PC-9 (cell line): ENCODE data around the gene DDX42. TPM values are rescaled to one million over a fixed set of nuclear protein-coding genes. Genes with fewer than 3 reads are reported as not detected.
"Not testable (repeated sequence)": the region's sequence is repeated elsewhere in the genome, so short reads cannot be mapped to it uniquely, and the experiment has no call there.

Source experiments
- BruUV-seq: library from RNA; stranded (reverse); fragments of 400-500 nt; replicated peaks from 2 replicates; lab custom pipeline; 2021; lab: Mats Ljungman, UMichigan
- CTCF ChIA-PET: fragments of 300-600 bp; sonication (Branson Sonifier 250); formaldehyde crosslinking; loops from one replicate; lab custom pipeline; 2022; ENCODE audit warnings: antibody characterized with exemption; lab: Charles Lee
- POLR2A ChIA-PET: fragments of 300-600 bp; sonication (Branson Sonifier 250); formaldehyde crosslinking; loops from one replicate; lab custom pipeline; 2022; ENCODE audit warnings: antibody characterized with exemption; ENCODE audit not compliant: unreplicated experiment; lab: Charles Lee
- DNase-seq, 2 experiments: peaks; one replicate each; pipeline versions ENCODE4 v3.0.0 to v3.0.0-alpha.2; 2015 to 2022; ENCODE audit warnings: mixed read lengths in 1 of 2
- H2AFZ ChIP-seq: fragments of 200-600 bp; sonication (generic); 2 replicates; pipeline ENCODE4 v1.8.1; 2017; ENCODE audit warnings: antibody characterized with exemption
- H3F3A ChIP-seq: fragments of 200-600 bp; sonication (generic); 2 replicates; pipeline ENCODE4 v1.8.1; 2017; ENCODE audit warnings: antibody characterized with exemption, mild to moderate bottlenecking, low read depth; ENCODE audit not compliant: insufficient read depth
- H3K27ac ChIP-seq: fragments of 200-600 bp; sonication (generic); 2 replicates; pipeline ENCODE4 v1.6.1; 2016; ENCODE audit warnings: mixed run types
- H3K27me3 ChIP-seq: fragments of 200-600 bp; sonication (generic); 2 replicates; pipeline ENCODE4 v1.6.1; 2016; ENCODE audit warnings: low read depth, mixed run types; ENCODE audit not compliant: insufficient read depth
- H3K36me3 ChIP-seq: fragments of 200-600 bp; sonication (generic); 2 replicates; pipeline ENCODE4 v1.6.1; 2016; ENCODE audit warnings: low read depth, mixed run types
- H3K4me1 ChIP-seq: fragments of 200-600 bp; sonication (generic); replicated peaks from 2 replicates; pipeline ENCODE4 v1.6.1; 2016; ENCODE audit warnings: mixed run types; ENCODE audit not compliant: insufficient read depth
- H3K4me2 ChIP-seq: fragments of 200-600 bp; sonication (generic); 2 replicates; pipeline ENCODE4 v1.6.1; 2017; ENCODE audit warnings: mixed run types
- H3K4me3 ChIP-seq: fragments of 200-600 bp; sonication (generic); 2 replicates; pipeline ENCODE4 v1.6.1; 2016; ENCODE audit warnings: mixed run types
- H3K79me2 ChIP-seq: fragments of 200-600 bp; sonication (generic); 2 replicates; pipeline ENCODE4 v1.6.1; 2017; ENCODE audit warnings: low read depth, mixed run types
- H3K9me2 ChIP-seq: fragments of 200-600 bp; sonication (generic); 2 replicates; pipeline ENCODE4 v1.8.1; 2017; ENCODE audit warnings: mild to moderate bottlenecking; ENCODE audit not compliant: insufficient read depth
- H3K9me3 ChIP-seq: fragments of 200-600 bp; sonication (generic); 2 replicates; pipeline ENCODE4 v1.8.1; 2016; ENCODE audit warnings: low read depth; ENCODE audit not compliant: insufficient read depth
- H4K20me1 ChIP-seq: fragments of 200-600 bp; sonication (generic); 2 replicates; pipeline ENCODE4 v1.8.1; 2017; ENCODE audit not compliant: insufficient read depth
- CTCF ChIP-seq: fragments of 200-600 bp; sonication (generic); conservative IDR thresholded peaks from 2 replicates; pipeline ENCODE4 v1.6.1; 2017; ENCODE audit warnings: mixed run types, antibody characterized with exemption, mild to moderate bottlenecking, moderate library complexity
- EZH2 ChIP-seq: fragments of 200-600 bp; sonication (generic); IDR thresholded peaks from 2 replicates; pipeline ENCODE4 v1.8.0; 2017; ENCODE audit warnings: antibody characterized with exemption, low read depth
- intact Hi-C: fragments of 100-400 bp; cut with micrococcal nuclease; formaldehyde crosslinking; loops from one replicate; pipeline ENCODE4 v1.10.0; 2022; ENCODE audit not compliant: unreplicated experiment
- total RNA-seq: library from RNA; stranded (reverse); gene quantifications from 2 replicates; pipeline ENCODE4 v1.2.3, GENCODE V29; 2021

The DDX42 gene
- total RNA-seq, 1 experiment from 2014 or later = 107 TPM

GRCh38 chr17:63854709-63855108 lies 80.7 kb downstream of the DDX42 start:
- TF ChIP-seq EZH2 = no peak
- TF ChIP-seq CTCF = no peak
- no peak for DNase-seq
- peaks cover 5% of the 10 kb centered on the region; the same call in 1 of the 2 replicates for H3F3A ChIP-seq
- H3K9me2 ChIP-seq = no peaks in the 10 kb centered on the region
- no peak overlapping the region for H3K4me2 ChIP-seq
- no peaks in the 10 kb centered on the region for H3K36me3 ChIP-seq
- peaks cover under 1% of the 10 kb centered on the region; the same call in 1 of the 2 replicates for H3K27me3 ChIP-seq
- POLR2A ChIA-PET = interaction anchor here (0.6 kb wide), 1 partner anchor 76 kb away, joined by 4 read pairs; no protein-coding TSS in a partner anchor
- no peaks in the 10 kb centered on the region for H4K20me1 ChIP-seq
- H3K4me3 ChIP-seq = no peak overlapping the region
- CTCF ChIA-PET = no interaction called here
- H3K27ac ChIP-seq = no peak overlapping the region
- no peaks in the 10 kb centered on the region for H3K9me3 ChIP-seq
- H3K4me1 ChIP-seq = no peaks in the 10 kb centered on the region
- intact Hi-C loops = no loop called here
- H3K79me2 ChIP-seq = no peaks in the 10 kb centered on the region
- no peak overlapping the region for H2AFZ ChIP-seq
- BruUV-seq = no TSS peak

- intact Hi-C loops = no loop called here
- H3K4me2 ChIP-seq = no peak overlapping the region
- no TSS peak for BruUV-seq
- no peak overlapping the region for H2AFZ ChIP-seq
- no peaks in the 10 kb centered on the region for H3K9me3 ChIP-seq
- no peaks in the 10 kb centered on the region for H3K4me1 ChIP-seq
- H3F3A ChIP-seq = peaks cover 5% of the 10 kb centered on the region; the same call in 1 of the 2 replicates
- H3K36me3 ChIP-seq = no peaks in the 10 kb centered on the region
- H3K27me3 ChIP-seq = peaks cover 5% of the 10 kb centered on the region
- no peaks in the 10 kb centered on the region for H3K9me2 ChIP-seq
- ChIA-PET CTCF (no interaction called here), POLR2A (interaction anchor here (0.6 kb wide), 1 partner anchor 75 kb away, joined by 4 read pairs; no protein-coding TSS in a partner anchor)
- TF ChIP-seq CTCF (no peak), EZH2 (no peak)
- no peaks in the 10 kb centered on the region for H4K20me1 ChIP-seq
- H3K4me3 ChIP-seq = no peak overlapping the region
- no peaks in the 10 kb centered on the region for H3K79me2 ChIP-seq
- no peak for DNase-seq
- no peak overlapping the region for H3K27ac ChIP-seq
These were observed 81.2 kb downstream of the DDX42 start for GRCh38 chr17:63855185-63855584.

DNA sequence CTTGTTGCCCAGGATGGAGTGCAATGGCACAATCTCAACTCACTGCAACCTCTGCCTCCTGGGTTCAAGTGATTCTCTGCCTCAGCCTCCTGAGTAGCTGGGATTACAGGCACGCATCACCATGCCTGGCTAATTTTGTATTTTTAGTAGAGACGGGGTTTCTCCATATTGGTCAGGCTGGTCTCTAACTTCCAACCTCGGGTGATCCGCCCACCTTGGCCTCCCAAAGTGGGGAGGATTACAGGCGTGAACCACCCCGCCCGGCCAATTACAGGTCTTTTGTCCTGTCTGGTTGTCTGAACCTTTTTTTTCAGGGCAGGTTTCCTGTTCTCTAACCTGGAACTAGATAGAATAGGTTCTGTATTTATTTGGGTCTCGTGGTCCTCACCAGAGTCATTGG lies 82.5 kb downstream of the DDX42 start:
- H2AFZ ChIP-seq, H3K4me2 ChIP-seq, POLR2A ChIA-PET, H4K20me1 ChIP-seq, H3K36me3 ChIP-seq, H3K4me3 ChIP-seq, DNase-seq, BruUV-seq, intact Hi-C loops, H3K79me2 ChIP-seq, H3K9me2 ChIP-seq, H3K9me3 ChIP-seq, H3K4me1 ChIP-seq, CTCF ChIA-PET, H3F3A ChIP-seq, H3K27ac ChIP-seq: not testable (repeated sequence)
- peaks cover 10% of the 10 kb centered on the region for H3K27me3 ChIP-seq

GRCh38 chr17:63859257-63859656 lies 85.3 kb downstream of the DDX42 start:
- no peaks in the 10 kb centered on the region for H3K9me2 ChIP-seq
- no peaks in the 10 kb centered on the region for H3F3A ChIP-seq
- ChIA-PET CTCF (no interaction called here), POLR2A (no interaction called here)
- DNase-seq = no peak
- H3K4me1 ChIP-seq = no peaks in the 10 kb centered on the region
- no peak for TF ChIP-seq EZH2
- no peak for TF ChIP-seq CTCF
- H3K4me3 ChIP-seq = no peak overlapping the region
- H4K20me1 ChIP-seq = no peaks in the 10 kb centered on the region
- no peaks in the 10 kb centered on the region for H3K36me3 ChIP-seq
- intact Hi-C loops = no loop called here
- H3K9me3 ChIP-seq = no peaks in the 10 kb centered on the region
- H3K4me2 ChIP-seq = no peak overlapping the region
- no TSS peak for BruUV-seq
- H3K27ac ChIP-seq = no peak overlapping the region
- H3K79me2 ChIP-seq = no peaks in the 10 kb centered on the region
- no peak overlapping the region for H2AFZ ChIP-seq
- peaks cover 10% of the 10 kb centered on the region for H3K27me3 ChIP-seq

DNA sequence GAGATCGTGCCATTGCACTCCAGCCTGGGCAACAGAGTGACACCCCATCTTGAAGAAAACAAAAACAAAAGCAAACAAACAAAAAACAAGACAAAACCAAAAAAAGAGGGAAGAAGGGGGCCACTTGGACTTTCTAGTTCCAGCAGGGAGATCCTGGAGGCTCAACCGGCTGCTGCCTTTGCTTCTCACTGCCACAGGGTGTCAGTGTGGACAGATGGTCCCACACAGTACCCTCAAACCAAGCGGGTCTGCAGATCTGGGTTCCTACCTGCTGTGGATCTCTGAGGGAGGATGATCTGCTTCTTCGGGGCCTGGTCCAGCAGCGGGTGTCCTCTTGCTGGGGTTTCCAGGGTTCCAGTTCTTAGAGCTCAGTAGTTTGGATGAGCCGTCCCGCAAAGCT lies 92.7 kb downstream of the DDX42 start:
- H2AFZ ChIP-seq, POLR2A ChIA-PET, H3K9me3 ChIP-seq, H3K9me2 ChIP-seq, intact Hi-C loops, H3K36me3 ChIP-seq, H3K27ac ChIP-seq, BruUV-seq, H3K4me2 ChIP-seq, H4K20me1 ChIP-seq, DNase-seq, H3K4me3 ChIP-seq, H3F3A ChIP-seq, H3K4me1 ChIP-seq, CTCF ChIA-PET, H3K79me2 ChIP-seq, H3K27me3 ChIP-seq: not testable (repeated sequence)
